PC-9 (cell line): Measurements from ENCODE around the gene PKNOX2. TPM values are rescaled to one million over a fixed set of nuclear protein-coding genes. Genes with fewer than 3 reads are reported as not detected.

Experiments
- BruUV-seq: library from RNA; stranded (reverse); fragments of 400-500 nt; replicated peaks from 2 replicates; lab custom pipeline; 2021; lab: Mats Ljungman, UMichigan
- CTCF ChIA-PET: fragments of 300-600 bp; sonication (Branson Sonifier 250); formaldehyde crosslinking; loops from one replicate; lab custom pipeline; 2022; ENCODE audit warnings: antibody characterized with exemption; lab: Charles Lee
- POLR2A ChIA-PET: fragments of 300-600 bp; sonication (Branson Sonifier 250); formaldehyde crosslinking; loops from one replicate; lab custom pipeline; 2022; ENCODE audit warnings: antibody characterized with exemption; ENCODE audit not compliant: unreplicated experiment; lab: Charles Lee
- DNase-seq, 2 experiments: peaks; one replicate each; pipeline versions ENCODE4 v3.0.0 to v3.0.0-alpha.2; 2015 to 2022; ENCODE audit warnings: mixed read lengths in 1 of 2
- H2AFZ ChIP-seq: fragments of 200-600 bp; sonication (generic); 2 replicates; pipeline ENCODE4 v1.8.1; 2017; ENCODE audit warnings: antibody characterized with exemption
- H3F3A ChIP-seq: fragments of 200-600 bp; sonication (generic); 2 replicates; pipeline ENCODE4 v1.8.1; 2017; ENCODE audit warnings: antibody characterized with exemption, mild to moderate bottlenecking, low read depth; ENCODE audit not compliant: insufficient read depth
- H3K27ac ChIP-seq: fragments of 200-600 bp; sonication (generic); 2 replicates; pipeline ENCODE4 v1.6.1; 2016; ENCODE audit warnings: mixed run types
- H3K27me3 ChIP-seq: fragments of 200-600 bp; sonication (generic); 2 replicates; pipeline ENCODE4 v1.6.1; 2016; ENCODE audit warnings: low read depth, mixed run types; ENCODE audit not compliant: insufficient read depth
- H3K36me3 ChIP-seq: fragments of 200-600 bp; sonication (generic); 2 replicates; pipeline ENCODE4 v1.6.1; 2016; ENCODE audit warnings: low read depth, mixed run types
- H3K4me1 ChIP-seq: fragments of 200-600 bp; sonication (generic); replicated peaks from 2 replicates; pipeline ENCODE4 v1.6.1; 2016; ENCODE audit warnings: mixed run types; ENCODE audit not compliant: insufficient read depth
- H3K4me2 ChIP-seq: fragments of 200-600 bp; sonication (generic); 2 replicates; pipeline ENCODE4 v1.6.1; 2017; ENCODE audit warnings: mixed run types
- H3K4me3 ChIP-seq: fragments of 200-600 bp; sonication (generic); 2 replicates; pipeline ENCODE4 v1.6.1; 2016; ENCODE audit warnings: mixed run types
- H3K79me2 ChIP-seq: fragments of 200-600 bp; sonication (generic); 2 replicates; pipeline ENCODE4 v1.6.1; 2017; ENCODE audit warnings: low read depth, mixed run types
- H3K9me2 ChIP-seq: fragments of 200-600 bp; sonication (generic); 2 replicates; pipeline ENCODE4 v1.8.1; 2017; ENCODE audit warnings: mild to moderate bottlenecking; ENCODE audit not compliant: insufficient read depth
- H3K9me3 ChIP-seq: fragments of 200-600 bp; sonication (generic); 2 replicates; pipeline ENCODE4 v1.8.1; 2016; ENCODE audit warnings: low read depth; ENCODE audit not compliant: insufficient read depth
- H4K20me1 ChIP-seq: fragments of 200-600 bp; sonication (generic); 2 replicates; pipeline ENCODE4 v1.8.1; 2017; ENCODE audit not compliant: insufficient read depth
- CTCF ChIP-seq: fragments of 200-600 bp; sonication (generic); conservative IDR thresholded peaks from 2 replicates; pipeline ENCODE4 v1.6.1; 2017; ENCODE audit warnings: mixed run types, antibody characterized with exemption, mild to moderate bottlenecking, moderate library complexity
- EZH2 ChIP-seq: fragments of 200-600 bp; sonication (generic); IDR thresholded peaks from 2 replicates; pipeline ENCODE4 v1.8.0; 2017; ENCODE audit warnings: antibody characterized with exemption, low read depth
- intact Hi-C: fragments of 100-400 bp; cut with micrococcal nuclease; formaldehyde crosslinking; loops from one replicate; pipeline ENCODE4 v1.10.0; 2022; ENCODE audit not compliant: unreplicated experiment
- total RNA-seq: library from RNA; stranded (reverse); gene quantifications from 2 replicates; pipeline ENCODE4 v1.2.3, GENCODE V29; 2021

PKNOX2 gene
- total RNA-seq, 1 experiment from 2014 or later = not detected

DNA sequence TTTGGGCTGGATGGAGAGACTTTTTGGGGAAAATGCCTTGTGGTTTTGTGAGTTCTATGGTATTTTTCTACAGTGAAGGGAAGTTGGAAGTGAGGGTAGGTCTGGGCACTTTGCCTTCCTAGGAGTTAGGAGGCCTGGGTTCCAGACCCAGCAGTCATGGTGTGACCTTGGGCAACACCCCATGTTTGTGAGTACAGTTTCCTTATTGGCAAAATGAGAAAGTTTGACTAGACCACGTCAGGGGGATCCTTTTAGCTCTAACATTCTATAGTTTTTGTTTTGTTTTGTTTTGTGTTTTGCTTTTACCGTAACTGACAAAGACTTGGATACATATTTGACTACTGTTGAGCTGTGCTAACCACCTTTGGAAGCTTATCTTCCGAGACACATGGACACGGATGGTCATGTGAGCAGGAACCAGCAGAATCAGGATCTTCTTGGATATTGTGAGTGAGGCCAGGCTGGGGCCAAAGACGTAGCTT is 109.0 kb downstream of the PKNOX2 start:
- no peaks in the 10 kb centered on the region for H3K79me2 ChIP-seq
- no peaks in the 10 kb centered on the region for H3K36me3 ChIP-seq
- POLR2A ChIA-PET = no interaction called here
- peaks cover 11% of the 10 kb centered on the region; the same call in 1 of the 2 replicates for H3K27me3 ChIP-seq
- CTCF ChIA-PET = no interaction called here
- no peak for DNase-seq
- H3F3A ChIP-seq = no peaks in the 10 kb centered on the region
- intact Hi-C loops = no loop called here
- no peak overlapping the region for H3K27ac ChIP-seq
- no TSS peak for BruUV-seq
- H2AFZ ChIP-seq = no peak overlapping the region
- TF ChIP-seq EZH2 (no peak), CTCF (no peak)
- H3K4me3 ChIP-seq = no peak overlapping the region
- no peaks in the 10 kb centered on the region for H3K9me2 ChIP-seq
- no peaks in the 10 kb centered on the region for H4K20me1 ChIP-seq
- no peaks in the 10 kb centered on the region for H3K4me1 ChIP-seq
- H3K4me2 ChIP-seq = no peak overlapping the region
- no peaks in the 10 kb centered on the region for H3K9me3 ChIP-seq

- BruUV-seq = no TSS peak
- no peak for DNase-seq
Observed at GRCh38 chr11:125274309-125274708, 109.8 kb downstream of the PKNOX2 start.

DNA sequence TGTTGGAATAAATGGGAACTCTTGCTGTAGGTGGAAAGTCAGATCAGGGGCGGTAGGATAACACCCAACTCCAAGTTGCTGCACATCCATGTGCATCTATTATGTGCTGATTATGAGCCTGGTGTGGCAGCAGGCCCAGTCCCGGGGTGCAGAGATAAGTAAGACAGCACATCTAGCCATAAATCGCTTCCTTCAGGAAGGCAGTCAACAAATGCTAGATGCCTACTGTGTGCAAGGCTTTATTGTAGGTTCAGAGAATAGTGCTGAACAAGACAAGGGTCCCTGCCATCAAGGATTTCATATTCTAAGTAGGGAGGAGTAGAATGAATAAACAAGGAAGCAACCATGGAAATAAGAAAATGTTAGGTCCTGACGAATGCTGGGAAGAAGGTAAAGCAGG is 110.2 kb downstream of the PKNOX2 start:
- ChIA-PET POLR2A (no interaction called here), CTCF (no interaction called here)
- intact Hi-C loops = no loop called here

More at GRCh38 chr11:125274309-125274708, 109.8 kb downstream of the PKNOX2 start:
- no peak overlapping the region for H2AFZ ChIP-seq
- no peaks in the 10 kb centered on the region for H3K36me3 ChIP-seq
- POLR2A ChIA-PET = no interaction called here
- H3K27me3 ChIP-seq = peaks cover 11% of the 10 kb centered on the region; the same call in 1 of the 2 replicates
- TF ChIP-seq CTCF (no peak), EZH2 (no peak)
- CTCF ChIA-PET = no interaction called here
- H3K4me2 ChIP-seq = no peak overlapping the region
- no peaks in the 10 kb centered on the region for H3K9me2 ChIP-seq
- no peak overlapping the region for H3K27ac ChIP-seq
- H3K9me3 ChIP-seq = no peaks in the 10 kb centered on the region
- H4K20me1 ChIP-seq = no peaks in the 10 kb centered on the region
- intact Hi-C loops = no loop called here
- H3K4me1 ChIP-seq = no peaks in the 10 kb centered on the region
- H3K4me3 ChIP-seq = no peak overlapping the region
- no peaks in the 10 kb centered on the region for H3K79me2 ChIP-seq
- no peaks in the 10 kb centered on the region for H3F3A ChIP-seq

More for the DNA sequence above, 110.2 kb downstream of the PKNOX2 start:
- Histone ChIP-seq H3K79me2 (no peaks in the 10 kb centered on the region), H3K27ac (no peak overlapping the region), H3K4me2 (no peak overlapping the region), H3K4me3 (no peak overlapping the region), H3K9me2 (no peaks in the 10 kb centered on the region), H4K20me1 (no peaks in the 10 kb centered on the region), H3K9me3 (no peaks in the 10 kb centered on the region), H3K4me1 (no peaks in the 10 kb centered on the region), H3K36me3 (no peaks in the 10 kb centered on the region), H3K27me3 (peaks cover 11% of the 10 kb centered on the region; the same call in 1 of the 2 replicates), H3F3A (no peaks in the 10 kb centered on the region), H2AFZ (no peak overlapping the region)
- DNase-seq = no peak
- BruUV-seq = no TSS peak
- TF ChIP-seq CTCF (no peak), EZH2 (no peak)
